Activated T-cell treated with anti-CD3 and anti-CD28 coated beads for 1 hour (primary cell): Measurements from ENCODE around the gene PHKA2.
"Not testable (repeated sequence)": the region's sequence is repeated elsewhere in the genome, so short reads cannot be mapped to it uniquely, and the experiment has no call there.

Experiments used
- DNase-seq: peaks from one replicate; pipeline ENCODE4 v3.0.0-alpha.2; 2020; ENCODE audit warnings: low read depth

PHKA2 gene

DNA sequence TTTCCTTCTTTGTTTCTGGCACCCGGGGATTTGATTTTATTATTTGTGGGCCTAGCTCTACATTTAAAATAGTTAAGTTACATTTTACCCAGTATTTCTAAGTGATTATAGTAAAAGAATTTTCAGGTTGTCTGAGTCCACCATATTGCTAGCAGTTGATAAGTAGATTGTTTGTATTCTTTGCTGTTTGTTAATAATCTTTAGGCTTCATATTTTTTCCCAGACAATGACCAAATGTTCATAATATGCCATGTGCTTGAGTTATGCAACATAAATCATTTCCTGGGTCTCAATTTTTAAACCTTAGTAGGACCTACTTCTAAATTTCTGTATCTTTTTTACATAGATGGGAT, 127.3 kb downstream of the PHKA2 start:
- DNase-seq, result no peak

DNA sequence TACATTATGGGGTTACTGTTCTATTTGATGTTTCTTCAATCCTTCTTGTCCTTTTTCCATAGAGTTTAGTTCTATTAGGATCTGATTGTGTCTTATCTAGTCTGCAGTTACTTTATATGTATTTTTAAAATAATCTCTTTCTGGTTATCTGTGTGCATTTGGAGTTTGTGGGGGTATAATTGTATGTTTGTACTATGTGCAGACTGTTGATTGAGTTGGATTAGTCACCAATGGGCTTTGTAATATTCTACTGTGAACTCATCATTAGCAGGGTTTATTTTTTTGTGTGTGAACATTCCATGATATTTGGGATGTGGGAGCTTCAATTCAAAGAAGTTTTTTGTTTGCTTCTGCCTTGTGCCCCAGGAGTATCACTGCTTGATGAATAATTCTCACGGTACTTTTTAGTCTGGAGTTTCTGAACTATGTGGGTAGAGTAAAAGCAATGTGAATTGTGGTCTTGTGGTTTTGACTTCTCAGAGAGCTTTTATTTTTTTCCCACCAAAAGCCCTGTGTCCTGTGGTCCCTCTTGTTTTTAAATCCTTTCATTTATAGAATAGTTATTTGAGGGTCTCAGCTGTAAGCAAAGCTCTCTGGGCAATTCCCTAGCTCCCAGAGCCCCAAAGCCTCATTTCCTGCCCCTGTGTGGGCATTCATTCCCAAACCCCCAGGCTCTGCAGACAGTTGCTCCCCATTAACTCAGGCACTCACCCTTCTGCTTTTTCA, 127.8 kb downstream of the PHKA2 start:
- no peak for DNase-seq

DNA sequence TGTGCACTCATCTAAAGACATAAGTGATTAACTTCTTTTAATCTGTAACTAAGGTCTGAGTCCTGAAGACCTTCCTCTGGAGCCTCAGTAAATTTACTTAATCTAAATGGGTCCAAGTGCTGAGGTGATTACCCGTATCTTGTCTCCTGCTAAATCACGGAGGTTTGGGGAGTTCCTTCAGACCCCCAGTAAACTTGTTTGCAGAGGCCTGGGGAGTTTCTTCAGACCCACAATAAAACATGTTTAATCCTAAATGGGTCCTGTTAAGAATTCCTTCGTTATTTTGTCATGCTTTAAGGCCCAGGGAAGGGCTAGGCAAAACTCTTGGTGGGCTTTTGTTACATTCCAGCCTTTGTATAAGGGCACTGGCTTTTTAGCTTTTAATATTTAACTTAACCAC, 136.0 kb downstream of the PHKA2 start:
- DNase-seq, result not testable (repeated sequence)
